ENCODE measurements around the gene F2RL2. TPM values are rescaled to one million over a fixed set of nuclear protein-coding genes. Genes with fewer than 3 reads are reported as not detected.

The F2RL2 gene
- total and polyA plus RNA-seq, 10 donors, result 0.04 to 1.5 (median 0.25) TPM; not detected in 1

- peaks cover 0 to 77% (median 0%) of the 10 kb centered on the region in 6 donors for H3K36me3 ChIP-seq
- no peak for DNase-seq
- intact Hi-C loops (cut with DNase I; ENCODE audit: low total_unique reads), result no loop called here
- H3K9me3 ChIP-seq, result no peaks in the 10 kb centered on the region
- no peaks in the 10 kb centered on the region for H3K27me3 ChIP-seq (replicated peaks in 1 of 7)
- TF ChIP-seq POLR2A (IDR thresholded peaks at IDR 0.05) (no peak), CTCF (IDR thresholded peaks at IDR 0.05 in 8 of 11, conservative IDR thresholded peaks at IDR 0.05 in 3 of 11) (no peak), POLR2AphosphoS5 (IDR thresholded peaks at IDR 0.05) (no peak)
- no peak overlapping the region for H3K4me3 ChIP-seq
- WGBS, 5 donors, result 53 to 79% (median 69%) methylated on average over 3 of the region's 3 CpGs
- no peak overlapping the region for H3K27ac ChIP-seq
- no peaks in the 10 kb centered on the region for H3K4me1 ChIP-seq
These were observed 30.5 kb downstream of the F2RL2 start for GRCh38 chr5:76592692-76593091.

GRCh38 chr5:76591366-76591765 is 31.8 kb downstream of the F2RL2 start:
- Histone ChIP-seq H3K9me3 (no peaks in the 10 kb centered on the region), H3K36me3 (peaks cover 0 to 63% (median 0%) of the 10 kb centered on the region in 6 donors), H3K4me1 (no peaks in the 10 kb centered on the region), H3K4me3 (no peak overlapping the region), H3K27me3 (replicated peaks in 1 of 7) (no peaks in the 10 kb centered on the region), H3K27ac (no peak overlapping the region)
- no peak for TF ChIP-seq POLR2A (IDR thresholded peaks at IDR 0.05)
- no peak for TF ChIP-seq POLR2AphosphoS5 (IDR thresholded peaks at IDR 0.05)
- TF ChIP-seq CTCF (IDR thresholded peaks at IDR 0.05 in 8 of 11, conservative IDR thresholded peaks at IDR 0.05 in 3 of 11), result no peak
- intact Hi-C loops (cut with DNase I; ENCODE audit: low total_unique reads), result no loop called here
- DNase-seq, result no peak
- WGBS, 5 donors, result 94 to 100% (median 96%) methylated on average over 3 of the region's 3 CpGs

- TF ChIP-seq CTCF (IDR thresholded peaks at IDR 0.05 in 8 of 11, conservative IDR thresholded peaks at IDR 0.05 in 3 of 11) (no peak), POLR2A (IDR thresholded peaks at IDR 0.05) (no peak), POLR2AphosphoS5 (IDR thresholded peaks at IDR 0.05) (no peak)
- intact Hi-C loops (cut with DNase I; ENCODE audit: low total_unique reads), result no loop called here
- peaks cover 0 to 52% (median 0%) of the 10 kb centered on the region in 6 donors for H3K36me3 ChIP-seq
- DNase-seq, result no peak
- H3K4me3 ChIP-seq, result no peak overlapping the region
- no peaks in the 10 kb centered on the region for H3K4me1 ChIP-seq
- H3K27me3 ChIP-seq (replicated peaks in 1 of 7), result no peaks in the 10 kb centered on the region
- 75 to 100% (median 90%) methylated on average over 1 of the region's 1 CpG for WGBS, 5 donors
- H3K9me3 ChIP-seq, result no peaks in the 10 kb centered on the region
- H3K27ac ChIP-seq, result no peak overlapping the region
These were observed 33.2 kb downstream of the F2RL2 start for GRCh38 chr5:76590027-76590426.

- 88 to 93% (median 90%) methylated on average over 4 of the region's 4 CpGs for WGBS, 5 donors
- no peaks in the 10 kb centered on the region for H3K9me3 ChIP-seq
- TF ChIP-seq POLR2A (IDR thresholded peaks at IDR 0.05), result no peak
- no peak for TF ChIP-seq CTCF (IDR thresholded peaks at IDR 0.05 in 8 of 11, conservative IDR thresholded peaks at IDR 0.05 in 3 of 11)
- no peak for TF ChIP-seq POLR2AphosphoS5 (IDR thresholded peaks at IDR 0.05)
- intact Hi-C loops (cut with DNase I; ENCODE audit: low total_unique reads), result no loop called here
- H3K27ac ChIP-seq, result no peak overlapping the region
- peaks cover 0 to 20% (median 11%) of the 10 kb centered on the region in 6 donors for H3K4me1 ChIP-seq
- DNase-seq, result no peak
- H3K36me3 ChIP-seq, result peaks cover 0 to 21% (median 0%) of the 10 kb centered on the region in 6 donors
- H3K4me3 ChIP-seq, result no peak overlapping the region
- H3K27me3 ChIP-seq (replicated peaks in 1 of 7), result no peaks in the 10 kb centered on the region
These were observed 36.7 kb downstream of the F2RL2 start for GRCh38 chr5:76586531-76586930.

Measured in spleen (tissue), 11 donors.